Mucosa of descending colon (tissue), 3 donors: ENCODE measurements around the gene DLST. TPM values are rescaled to one million over a fixed set of nuclear protein-coding genes. Genes with fewer than 3 reads are reported as not detected.

Experiments used
- ATAC-seq: fragments of 200-7000 bp; cut with Tn5 transposase; one replicate; pipeline ENCODE4 v1.9.1; 2020; ENCODE audit warnings: mild to moderate bottlenecking, moderate library complexity
- DNase-seq, 3 donors: peaks; one replicate each; pipeline ENCODE4 v3.0.0-alpha.2; 2020
- H3K36me3 ChIP-seq: fragments of 200-600 bp; one replicate; pipeline ENCODE4 v1.8.0; 2021; ENCODE audit warnings: low read depth, mild to moderate bottlenecking
- H3K4me1 ChIP-seq: fragments of 200-600 bp; one replicate; pipeline ENCODE4 v1.8.0; 2021; ENCODE audit warnings: low read depth, mild to moderate bottlenecking
- H3K4me3 ChIP-seq: fragments of 200-600 bp; one replicate; pipeline ENCODE4 v1.8.0; 2021; ENCODE audit warnings: mild to moderate bottlenecking
- H3K9me3 ChIP-seq: fragments of 200-600 bp; one replicate; pipeline ENCODE4 v1.8.0; 2021; ENCODE audit warnings: mild to moderate bottlenecking
- intact Hi-C, 2 donors: fragments of 100-400 bp; cut with DNase I in 1 of 2; cut with micrococcal nuclease in 1 of 2; formaldehyde crosslinking; loops; one replicate each; pipeline versions ENCODE4 v1.11.0 to v1.11.1; 2022; cut with DNase I, micrococcal nuclease
- total RNA-seq, 3 donors: library from RNA; stranded (reverse); fragmentation: NEBNext Ultra II Directional in 2 of 3; extraction: Animal tissue kit (Norgen Biotek cat#: 25700) in 2 of 3; gene quantifications; one replicate each; pipeline versions ENCODE4 v1.2.1 to v1.2.4, GENCODE V29; 2021 to 2023
- TF ChIP-seq, protein P1 (sequence below): fragments of 200-600 bp; IDR thresholded peaks from one replicate; pipeline ENCODE4 v1.8.0; 2022; ENCODE audit warnings: antibody characterized with exemption, mild to moderate bottlenecking
- donor health status: DM: no; HTN: no; CAD: no; lungs with moderate emphysema.
- donor health status: DM: no; HTN: no; CAD: no.
- donor health status: DM: no; HTN: yes; CAD: no.

DLST gene
- total RNA-seq, 3 donors from 2014 or later = 106 to 125 (median 121) TPM

DNA sequence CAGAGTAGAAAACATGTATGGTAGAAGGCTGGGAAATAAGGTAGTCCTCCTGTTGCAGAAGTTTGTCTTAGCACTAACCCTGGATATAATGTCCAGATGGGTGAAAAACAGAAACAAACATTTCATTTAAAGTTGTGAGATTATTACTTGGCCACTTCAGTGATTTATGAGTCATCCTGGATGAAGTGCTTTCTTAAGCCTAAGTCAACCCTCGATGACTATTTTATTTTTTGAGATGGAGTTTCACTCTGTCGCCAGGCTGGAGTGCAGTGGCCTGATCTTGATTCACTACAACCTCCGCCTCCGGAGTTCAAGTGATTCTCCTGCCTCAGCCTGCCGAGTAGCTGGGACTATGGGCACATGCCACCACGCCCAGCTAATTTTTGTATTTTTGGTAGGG is 10.2 kb downstream of the DLST start:
- intact Hi-C loops = no loop called here
- TF ChIP-seq, protein P1, sequence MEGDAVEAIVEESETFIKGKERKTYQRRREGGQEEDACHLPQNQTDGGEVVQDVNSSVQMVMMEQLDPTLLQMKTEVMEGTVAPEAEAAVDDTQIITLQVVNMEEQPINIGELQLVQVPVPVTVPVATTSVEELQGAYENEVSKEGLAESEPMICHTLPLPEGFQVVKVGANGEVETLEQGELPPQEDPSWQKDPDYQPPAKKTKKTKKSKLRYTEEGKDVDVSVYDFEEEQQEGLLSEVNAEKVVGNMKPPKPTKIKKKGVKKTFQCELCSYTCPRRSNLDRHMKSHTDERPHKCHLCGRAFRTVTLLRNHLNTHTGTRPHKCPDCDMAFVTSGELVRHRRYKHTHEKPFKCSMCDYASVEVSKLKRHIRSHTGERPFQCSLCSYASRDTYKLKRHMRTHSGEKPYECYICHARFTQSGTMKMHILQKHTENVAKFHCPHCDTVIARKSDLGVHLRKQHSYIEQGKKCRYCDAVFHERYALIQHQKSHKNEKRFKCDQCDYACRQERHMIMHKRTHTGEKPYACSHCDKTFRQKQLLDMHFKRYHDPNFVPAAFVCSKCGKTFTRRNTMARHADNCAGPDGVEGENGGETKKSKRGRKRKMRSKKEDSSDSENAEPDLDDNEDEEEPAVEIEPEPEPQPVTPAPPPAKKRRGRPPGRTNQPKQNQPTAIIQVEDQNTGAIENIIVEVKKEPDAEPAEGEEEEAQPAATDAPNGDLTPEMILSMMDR = no peak
- Histone ChIP-seq H3K9me3 (no peaks in the 10 kb centered on the region), H3K4me3 (no peak overlapping the region), H3K36me3 (peaks cover 30% of the 10 kb centered on the region), H3K4me1 (peaks cover 12% of the 10 kb centered on the region)
- no peak for ATAC-seq
- no peak for DNase-seq

DNA sequence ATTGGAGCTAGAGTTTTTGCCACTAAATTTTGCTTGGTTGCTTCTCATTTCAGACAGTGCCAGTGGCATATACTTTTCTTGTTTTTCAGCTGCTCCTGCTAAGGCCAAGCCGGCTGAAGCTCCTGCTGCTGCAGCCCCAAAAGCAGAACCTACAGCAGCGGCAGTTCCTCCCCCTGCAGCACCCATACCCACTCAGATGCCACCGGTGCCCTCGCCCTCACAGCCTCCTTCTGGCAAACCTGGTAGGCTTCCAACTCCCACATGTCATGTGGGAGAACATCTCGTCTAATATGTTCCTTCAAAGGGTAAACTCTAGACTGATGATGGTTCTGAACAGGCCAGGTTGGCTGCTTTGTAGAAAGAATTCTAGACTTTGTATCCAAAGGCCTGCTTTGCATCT is 11.0 kb downstream of the DLST start:
- ATAC-seq = no peak
- Histone ChIP-seq H3K36me3 (peaks cover 30% of the 10 kb centered on the region), H3K9me3 (no peaks in the 10 kb centered on the region), H3K4me3 (no peak overlapping the region), H3K4me1 (peaks cover 8% of the 10 kb centered on the region)
- TF ChIP-seq, protein P1 = no peak
- intact Hi-C loops = no loop called here
- DNase-seq = no peak

DNA sequence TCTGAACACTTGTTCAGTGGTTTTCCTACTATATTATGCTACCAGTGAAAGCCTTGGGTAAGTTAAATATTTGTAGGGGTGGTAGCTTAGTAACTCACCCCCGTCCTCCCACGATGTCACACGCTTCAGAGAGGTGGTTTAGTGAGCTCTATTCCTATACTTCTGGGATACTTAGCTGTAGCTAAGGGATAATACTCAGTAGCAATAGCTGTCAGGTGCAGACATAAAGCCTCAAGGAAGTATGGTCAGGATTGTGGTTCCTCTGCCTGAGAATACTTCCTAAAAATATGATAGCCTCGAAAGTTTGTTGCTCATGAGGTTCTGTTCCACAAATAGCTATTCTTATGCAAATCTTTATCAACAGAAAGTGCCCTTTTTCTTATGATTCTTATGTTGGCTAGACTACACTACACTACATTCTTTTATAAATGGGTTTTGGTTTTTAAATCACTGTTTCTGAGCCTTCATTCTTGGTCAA is 11.9 kb downstream of the DLST start:
- peak; percentile 31 for ATAC-seq
- H3K9me3 ChIP-seq = no peaks in the 10 kb centered on the region
- H3K4me3 ChIP-seq = no peak overlapping the region
- H3K36me3 ChIP-seq = peaks cover 33% of the 10 kb centered on the region
- H3K4me1 ChIP-seq = no peaks in the 10 kb centered on the region
- DNase-seq = no peak
- intact Hi-C loops = no loop called here
- TF ChIP-seq, protein P1 = no peak

DNA sequence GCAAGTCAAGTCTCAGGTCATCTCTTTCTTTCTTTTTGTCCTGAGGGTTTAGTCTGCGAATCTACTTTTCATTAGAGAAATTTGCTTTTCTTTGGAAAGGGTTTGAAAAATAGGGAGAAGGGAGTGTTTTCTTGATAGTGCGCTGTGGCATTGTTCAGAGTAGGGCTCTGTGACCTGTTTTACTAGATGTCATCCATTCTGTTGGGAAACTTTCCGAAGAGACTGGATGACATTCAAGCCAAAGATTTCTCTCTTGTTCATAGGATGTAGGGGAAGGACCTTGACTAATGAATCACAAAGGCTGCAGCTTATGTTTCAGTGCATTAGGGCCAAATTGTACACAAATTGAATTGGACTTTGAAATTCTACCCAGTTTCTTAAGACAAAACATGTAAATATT is 14.7 kb downstream of the DLST start:
- intact Hi-C loops = no loop called here

DNA sequence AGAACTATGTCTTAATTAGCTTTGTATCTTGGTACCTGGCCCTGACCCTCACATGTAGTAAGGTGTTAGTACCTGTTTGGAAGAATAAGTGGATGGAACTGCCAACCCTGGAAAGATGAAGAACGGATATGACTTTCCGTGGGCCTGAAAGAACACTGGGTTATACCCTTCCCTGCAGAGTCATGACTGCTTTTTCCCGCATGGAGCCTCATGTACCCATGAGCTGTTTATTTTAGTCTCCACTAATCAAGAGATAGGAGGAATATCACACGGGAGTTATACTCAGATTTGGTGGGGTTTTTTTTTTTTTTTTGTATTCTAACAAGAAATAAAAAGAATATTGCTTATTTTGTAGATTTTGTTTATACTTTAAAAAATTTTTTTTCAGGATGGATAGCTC is 15.9 kb downstream of the DLST start:
- TF ChIP-seq, protein P1 = no peak
- ATAC-seq (no peak), DNase-seq (no peak)
- intact Hi-C loops = no loop called here
- H3K4me1 ChIP-seq = no peaks in the 10 kb centered on the region
- H3K36me3 ChIP-seq = peaks cover 41% of the 10 kb centered on the region
- H3K9me3 ChIP-seq = no peaks in the 10 kb centered on the region
- no peak overlapping the region for H3K4me3 ChIP-seq

More for the DNA sequence above, 14.7 kb downstream of the DLST start:
- no peak for DNase-seq
- Histone ChIP-seq H3K4me1 (no peaks in the 10 kb centered on the region), H3K36me3 (peaks cover 37% of the 10 kb centered on the region), H3K9me3 (no peaks in the 10 kb centered on the region), H3K4me3 (no peak overlapping the region)
- TF ChIP-seq, protein P1 = no peak
- no peak for ATAC-seq

DNA sequence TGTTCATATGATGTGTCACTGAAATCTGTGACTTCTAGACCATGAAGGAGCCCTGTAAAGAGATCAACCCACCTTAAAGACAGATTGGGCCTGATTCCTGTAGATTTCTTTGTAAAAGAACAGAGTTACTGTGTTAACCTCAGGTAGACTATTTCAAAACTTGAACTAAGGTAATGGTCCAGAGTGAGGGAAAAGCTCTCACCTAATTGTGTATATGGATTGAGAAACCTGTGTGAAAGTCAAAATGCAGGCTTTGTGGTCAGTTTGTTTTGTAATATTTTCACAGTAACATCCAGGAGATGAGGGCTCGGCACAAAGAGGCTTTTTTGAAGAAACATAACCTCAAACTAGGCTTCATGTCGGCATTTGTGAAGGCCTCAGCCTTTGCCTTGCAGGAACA is 16.4 kb downstream of the DLST start:
- H3K4me1 ChIP-seq = no peaks in the 10 kb centered on the region
- no peak for ATAC-seq
- peaks cover 43% of the 10 kb centered on the region for H3K36me3 ChIP-seq
- no peaks in the 10 kb centered on the region for H3K9me3 ChIP-seq
- no peak overlapping the region for H3K4me3 ChIP-seq
- no peak for DNase-seq
- TF ChIP-seq, protein P1 = no peak
- intact Hi-C loops = no loop called here
